ENCODE measurements around the gene RASSF6. TPM values are rescaled to one million over a fixed set of nuclear protein-coding genes. Genes with fewer than 3 reads are reported as not detected.

The RASSF6 gene
- total and polyA plus RNA-seq, 2 donors (not counting 1 experiment from before 2014, with no cell fraction given): 1.4 to 13.1 TPM

- H3K27ac Mint-ChIP-seq: no peak overlapping the region
- H3K36me3 ChIP-seq (replicated peaks in 1 of 2; ENCODE audit: control extremely low read depth in 1 of 2, control insufficient read depth in 1 of 2, extremely low read depth in 1 of 2, insufficient read depth in 2 of 2, low read length in 1 of 2): no peaks in the 10 kb centered on the region
These were observed 11.3 kb downstream of the RASSF6 start for GRCh38 chr4:73608689-73609594.

More at GRCh38 chr4:73608689-73609594, 11.3 kb downstream of the RASSF6 start:
- no peak for TF ChIP-seq CTCF (IDR thresholded peaks at IDR 0.05)
- no peak for TF ChIP-seq EZH2 (IDR thresholded peaks at IDR 0.05; ENCODE audit: borderline replicate concordance, insufficient read depth, low read depth, low read length, poor library complexity, severe bottlenecking)
- Histone ChIP-seq H3K27me3 (replicated peaks in 1 of 4; ENCODE audit: control extremely low read depth in 1 of 4, control insufficient read depth in 3 of 4, insufficient read depth in 4 of 4, low read length in 3 of 4) (no peaks in the 10 kb centered on the region), H3K4me3 (ENCODE audit: control extremely low read depth in 1 of 5, extremely low read depth in 1 of 5, insufficient read depth in 1 of 5, low read depth in 2 of 5, low read length in 4 of 5) (no peak overlapping the region), H3K9me3 (ENCODE audit: control extremely low read depth in 1 of 3, control insufficient read depth in 2 of 3, insufficient read depth in 1 of 3, low read length in 2 of 3) (no peaks in the 10 kb centered on the region), H3K79me2 (ENCODE audit: control insufficient read depth, insufficient read depth, low read length) (no peaks in the 10 kb centered on the region), H3K4me1 (ENCODE audit: control insufficient read depth in 2 of 2, insufficient read depth in 2 of 2, low read length in 2 of 2) (peaks cover 29% of the 10 kb centered on the region in 2 donors), H3K4me2 (replicated peaks; ENCODE audit: low read depth, low read length, poor library complexity, severe bottlenecking) (no peak overlapping the region), H3K27ac (ENCODE audit: low read length in 2 of 2) (no peak overlapping the region), H2AFZ (ENCODE audit: insufficient read depth, low read depth, low read length, poor library complexity, severe bottlenecking) (no peak overlapping the region), H4K20me1 (ENCODE audit: control insufficient read depth, insufficient read depth, low read length, poor library complexity, severe bottlenecking) (no peaks in the 10 kb centered on the region), H3K9ac (ENCODE audit: low read length) (no peak overlapping the region)
- CTCF ChIA-PET: interaction anchor here (0.7 to 1.6 kb wide), 4 partner anchors 15 to 44 kb away, joined by 3 to 7 read pairs (median 4); no protein-coding TSS in a partner anchor
- ATAC-seq (ENCODE audit: low read depth): no peak
- no peaks in the 10 kb centered on the region for H3K9me3 Mint-ChIP-seq (ENCODE audit: insufficient read depth)
- no peak for DNase-seq
- H3K27me3 Mint-ChIP-seq: no peaks in the 10 kb centered on the region
- no peak overlapping the region for H3K4me3 Mint-ChIP-seq
- WGBS (ENCODE audit: insufficient coverage): 100% methylated on average over 1 of the region's 3 CpGs
- POLR2A ChIA-PET: no interaction called here
- peaks cover 33% of the 10 kb centered on the region for H3K4me1 Mint-ChIP-seq
- intact Hi-C loops (cut with micrococcal nuclease): loop anchor here (5.0 to 10.0 kb wide), 2 partner anchors 43 to 354 kb away; partner anchors contain the start of gene ANKRD17

All from B cell (primary cell).